ENCODE data around the gene HNRNPC. TPM values are rescaled to one million over a fixed set of nuclear protein-coding genes. Genes with fewer than 3 reads are reported as not detected.
"Not testable (repeated sequence)": the region's sequence is repeated elsewhere in the genome, so short reads cannot be mapped to it uniquely, and the experiment has no call there.

Gene HNRNPC
- total RNA-seq, 2 donors from 2014 or later = 751 to 1,003 TPM

DNA sequence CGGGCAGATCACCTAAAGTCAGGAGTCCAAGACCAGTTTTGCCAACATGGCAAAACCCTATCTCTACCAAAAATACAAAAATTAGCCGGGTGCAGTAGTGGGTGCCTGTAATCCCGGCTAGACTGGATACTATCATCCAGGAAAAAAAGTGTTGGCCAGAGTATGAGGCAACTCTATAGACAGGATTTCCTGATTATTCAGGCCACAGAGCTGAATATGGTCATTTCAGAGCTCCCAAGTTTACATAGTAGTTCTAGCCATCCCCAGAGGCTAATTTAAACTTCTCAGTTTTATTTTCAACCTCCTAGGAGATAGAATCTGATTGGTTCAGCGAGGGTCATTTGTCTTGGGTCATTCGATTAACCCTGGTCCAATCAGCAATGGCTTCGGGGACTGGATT is 17.9 kb upstream of the HNRNPC start:
- Histone ChIP-seq H3K4me1 (ENCODE audit: control insufficient read depth, insufficient read depth, low read length) (no peaks in the 10 kb centered on the region), H3K4me3 (ENCODE audit: low read length) (no peak overlapping the region), H3K36me3 (ENCODE audit: control insufficient read depth, insufficient read depth, low read length) (no peaks in the 10 kb centered on the region), H3K9me3 (ENCODE audit: control insufficient read depth, low read length) (no peaks in the 10 kb centered on the region), H3K9ac (ENCODE audit: extremely low read depth, low read length, poor library complexity, severe bottlenecking) (no peak overlapping the region), H3K27ac (ENCODE audit: low read depth, low read length) (no peak overlapping the region), H3K27me3 (ENCODE audit: control insufficient read depth, insufficient read depth, low read length, poor library complexity, severe bottlenecking) (no peaks in the 10 kb centered on the region)
- Mint-ChIP-seq H3K36me3 (ENCODE audit: low read depth) (no peaks in the 10 kb centered on the region), H3K4me1 (no peaks in the 10 kb centered on the region), H3K4me3 (no peak overlapping the region), H3K27ac (no peak overlapping the region), H3K9me3 (no peaks in the 10 kb centered on the region), H3K27me3 (ENCODE audit: insufficient read depth) (no peaks in the 10 kb centered on the region)
- no peak for DNase-seq
- 90 to 92% methylated on average over 6 of the region's 6 CpGs for WGBS, 2 experiments (ENCODE audit: insufficient coverage in 1 of 2, insufficient read length in 1 of 2)
- TF ChIP-seq, protein P1, sequence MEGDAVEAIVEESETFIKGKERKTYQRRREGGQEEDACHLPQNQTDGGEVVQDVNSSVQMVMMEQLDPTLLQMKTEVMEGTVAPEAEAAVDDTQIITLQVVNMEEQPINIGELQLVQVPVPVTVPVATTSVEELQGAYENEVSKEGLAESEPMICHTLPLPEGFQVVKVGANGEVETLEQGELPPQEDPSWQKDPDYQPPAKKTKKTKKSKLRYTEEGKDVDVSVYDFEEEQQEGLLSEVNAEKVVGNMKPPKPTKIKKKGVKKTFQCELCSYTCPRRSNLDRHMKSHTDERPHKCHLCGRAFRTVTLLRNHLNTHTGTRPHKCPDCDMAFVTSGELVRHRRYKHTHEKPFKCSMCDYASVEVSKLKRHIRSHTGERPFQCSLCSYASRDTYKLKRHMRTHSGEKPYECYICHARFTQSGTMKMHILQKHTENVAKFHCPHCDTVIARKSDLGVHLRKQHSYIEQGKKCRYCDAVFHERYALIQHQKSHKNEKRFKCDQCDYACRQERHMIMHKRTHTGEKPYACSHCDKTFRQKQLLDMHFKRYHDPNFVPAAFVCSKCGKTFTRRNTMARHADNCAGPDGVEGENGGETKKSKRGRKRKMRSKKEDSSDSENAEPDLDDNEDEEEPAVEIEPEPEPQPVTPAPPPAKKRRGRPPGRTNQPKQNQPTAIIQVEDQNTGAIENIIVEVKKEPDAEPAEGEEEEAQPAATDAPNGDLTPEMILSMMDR (conservative IDR thresholded peaks at IDR 0.05) = no peak

DNA sequence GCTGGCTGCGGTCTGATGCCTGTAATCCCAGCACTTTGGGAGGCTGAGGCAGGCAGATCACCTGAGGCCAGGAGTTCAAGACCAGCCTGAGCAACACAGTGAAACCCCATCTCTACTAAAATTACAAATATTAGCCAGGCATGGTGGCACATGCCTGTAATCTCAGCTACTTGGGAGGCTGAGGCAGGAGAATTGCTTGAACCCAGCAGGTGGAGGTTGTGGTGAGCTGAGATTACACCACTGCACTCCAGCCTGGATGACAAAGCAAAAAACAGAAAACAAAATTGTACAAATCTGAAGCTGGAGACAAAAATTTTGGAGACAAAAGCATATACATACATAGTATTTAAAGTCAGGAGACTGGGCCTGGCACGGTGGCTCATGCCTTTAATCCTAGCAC is 17.3 kb upstream of the HNRNPC start:
- not testable (repeated sequence) for H3K27me3 ChIP-seq (ENCODE audit: control insufficient read depth, insufficient read depth, low read length, poor library complexity, severe bottlenecking); H3K27ac ChIP-seq (ENCODE audit: low read depth, low read length); H3K9ac ChIP-seq (ENCODE audit: extremely low read depth, low read length, poor library complexity, severe bottlenecking); H3K4me3 ChIP-seq (ENCODE audit: low read length); DNase-seq; H3K4me3 Mint-ChIP-seq; H3K9me3 ChIP-seq (ENCODE audit: control insufficient read depth, low read length); H3K36me3 ChIP-seq (ENCODE audit: control insufficient read depth, insufficient read depth, low read length); H3K27me3 Mint-ChIP-seq (ENCODE audit: insufficient read depth); H3K9me3 Mint-ChIP-seq; H3K4me1 Mint-ChIP-seq; H3K4me1 ChIP-seq (ENCODE audit: control insufficient read depth, insufficient read depth, low read length); H3K36me3 Mint-ChIP-seq (ENCODE audit: low read depth); H3K27ac Mint-ChIP-seq
- WGBS, 2 experiments (ENCODE audit: insufficient coverage in 1 of 2, insufficient read length in 1 of 2) = 83 to 91% methylated on average over 1 to 2 of the region's 2 CpGs

DNA sequence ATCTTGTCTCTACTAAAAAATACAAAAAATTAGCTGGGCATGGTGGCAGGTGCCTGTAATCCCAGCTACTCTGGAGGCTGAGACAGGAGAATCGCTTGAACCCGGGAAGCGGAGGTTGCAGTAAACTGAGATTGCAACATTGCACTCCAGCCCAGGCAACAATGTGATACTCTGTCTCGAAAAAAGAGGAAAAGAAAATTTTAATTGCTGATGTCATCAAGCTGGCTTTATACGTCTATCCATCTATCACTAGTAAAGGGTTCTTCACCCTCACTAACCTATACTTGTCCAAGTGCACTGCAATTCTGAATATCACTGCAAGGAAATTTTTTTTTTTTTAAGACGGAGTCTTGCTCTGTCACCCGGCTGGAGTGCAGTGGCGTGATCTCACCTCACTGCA is 12.7 kb upstream of the HNRNPC start:
- H3K36me3 ChIP-seq (ENCODE audit: control insufficient read depth, insufficient read depth, low read length); H3K9me3 ChIP-seq (ENCODE audit: control insufficient read depth, low read length); H3K27me3 Mint-ChIP-seq (ENCODE audit: insufficient read depth); H3K27me3 ChIP-seq (ENCODE audit: control insufficient read depth, insufficient read depth, low read length, poor library complexity, severe bottlenecking); H3K36me3 Mint-ChIP-seq (ENCODE audit: low read depth); H3K4me3 ChIP-seq (ENCODE audit: low read length); DNase-seq; H3K27ac Mint-ChIP-seq; H3K9me3 Mint-ChIP-seq; H3K9ac ChIP-seq (ENCODE audit: extremely low read depth, low read length, poor library complexity, severe bottlenecking); H3K4me3 Mint-ChIP-seq; H3K4me1 Mint-ChIP-seq; H3K27ac ChIP-seq (ENCODE audit: low read depth, low read length); H3K4me1 ChIP-seq (ENCODE audit: control insufficient read depth, insufficient read depth, low read length): not testable (repeated sequence)
- 86 to 95% methylated on average over 5 to 8 of the region's 8 CpGs for whole genome bisulfite sequencing, 2 experiments (ENCODE audit: insufficient coverage in 1 of 2, insufficient read length in 1 of 2)

GRCh38 chr14:21279783-21280182 is 10.5 kb upstream of the HNRNPC start, which contains the start of gene RPGRIP1:
Gene RPGRIP1 (plus strand): TSS chr14:21280083. CDS start chr14:21287977, 7,894 bp downstream.
- peaks cover 3% of the 10 kb centered on the region for H3K4me1 Mint-ChIP-seq
- H3K9me3 Mint-ChIP-seq = no peaks in the 10 kb centered on the region
- DNase-seq = no peak
- H3K9ac ChIP-seq (ENCODE audit: extremely low read depth, low read length, poor library complexity, severe bottlenecking) = no peak within 1 kb of the TSS
- H3K27ac ChIP-seq (ENCODE audit: low read depth, low read length) = no peak within 1 kb of the TSS
- H3K27ac Mint-ChIP-seq = no peak within 1 kb of the TSS
- no peaks in the 10 kb centered on the region for H3K27me3 Mint-ChIP-seq (ENCODE audit: insufficient read depth)
- H3K4me1 ChIP-seq (ENCODE audit: control insufficient read depth, insufficient read depth, low read length) = no peaks in the 10 kb centered on the region
- H3K36me3 ChIP-seq (ENCODE audit: control insufficient read depth, insufficient read depth, low read length) = no peaks in the 10 kb centered on the region
- no peak within 1 kb of the TSS for H3K4me3 Mint-ChIP-seq
- no peaks in the 10 kb centered on the region for H3K27me3 ChIP-seq (ENCODE audit: control insufficient read depth, insufficient read depth, low read length, poor library complexity, severe bottlenecking)
- H3K4me3 ChIP-seq (ENCODE audit: low read length) = no peak within 1 kb of the TSS
- TF ChIP-seq, protein P1 (conservative IDR thresholded peaks at IDR 0.05) = no peak
- WGBS, 2 experiments (ENCODE audit: insufficient coverage in 1 of 2, insufficient read length in 1 of 2) = 100% methylated on average over 2 of the region's 2 CpGs; no CpG with 5 or more reads in 1 of the 2 experiments
- no peaks in the 10 kb centered on the region for H3K36me3 Mint-ChIP-seq (ENCODE audit: low read depth)
- H3K9me3 ChIP-seq (ENCODE audit: control insufficient read depth, low read length) = no peaks in the 10 kb centered on the region
